Activated naive CD4-positive, alpha-beta T cell treated with anti-CD3 and anti-CD28 coated beads, Interleukin-2, amount 10 ng/mL, durations not matched to agents 7 days and 5 days (primary cell): ENCODE results near the gene ANKDD1B.
"Not testable (repeated sequence)": the region's sequence is repeated elsewhere in the genome, so short reads cannot be mapped to it uniquely, and the experiment has no call there.

ENCODE experiments used
- CTCF ChIA-PET: fragments of 350-600 bp; sonication (Branson Sonifier 250); formaldehyde crosslinking; loops from one replicate; lab custom pipeline; 2021; ENCODE audit warnings: antibody characterized with exemption; lab: Charles Lee
- DNase-seq: peaks from one replicate; pipeline ENCODE4 v3.0.0-alpha.2; 2020
- H3K27ac Mint-ChIP-seq: one replicate; pipeline ENCODE4 v1.8.0; 2021; ENCODE audit warnings: mild to moderate bottlenecking, moderate library complexity, mixed read lengths
- H3K27me3 Mint-ChIP-seq: one replicate; pipeline ENCODE4 v1.8.0; 2021; ENCODE audit warnings: mild to moderate bottlenecking, mixed read lengths
- H3K36me3 Mint-ChIP-seq: one replicate; pipeline ENCODE4 v1.8.0; 2021; ENCODE audit warnings: mixed read lengths
- H3K4me1 Mint-ChIP-seq: one replicate; pipeline ENCODE4 v1.8.0; 2021; ENCODE audit warnings: mixed read lengths
- H3K4me3 Mint-ChIP-seq: one replicate; pipeline ENCODE4 v1.8.0; 2021; ENCODE audit warnings: mild to moderate bottlenecking, moderate library complexity, mixed read lengths
- H3K9me3 Mint-ChIP-seq: one replicate; pipeline ENCODE4 v1.8.0; 2021; ENCODE audit warnings: mixed read lengths

ANKDD1B gene

GRCh38 chr5:75681125-75681830, 70.0 kb downstream of the ANKDD1B start:
- DNase-seq: no peak

GRCh38 chr5:75685141-75685540, 73.9 kb downstream of the ANKDD1B start:
- H3K27me3 Mint-ChIP-seq: no peaks in the 10 kb centered on the region
- no peaks in the 10 kb centered on the region for H3K9me3 Mint-ChIP-seq
- CTCF ChIA-PET: no interaction called here
- H3K4me1 Mint-ChIP-seq: no peaks in the 10 kb centered on the region
- no peak overlapping the region for H3K27ac Mint-ChIP-seq
- no peak overlapping the region for H3K4me3 Mint-ChIP-seq
- DNase-seq: no peak
- peaks cover 26% of the 10 kb centered on the region for H3K36me3 Mint-ChIP-seq

More at GRCh38 chr5:75681125-75681830, 70.0 kb downstream of the ANKDD1B start:
- H3K36me3 Mint-ChIP-seq: peaks cover 23% of the 10 kb centered on the region
- H3K9me3 Mint-ChIP-seq: no peaks in the 10 kb centered on the region
- no peak overlapping the region for H3K4me3 Mint-ChIP-seq
- H3K27ac Mint-ChIP-seq: no peak overlapping the region
- H3K4me1 Mint-ChIP-seq: peaks cover 11% of the 10 kb centered on the region
- H3K27me3 Mint-ChIP-seq: no peaks in the 10 kb centered on the region
- CTCF ChIA-PET: interaction anchor here (0.7 to 1.7 kb wide), 8 partner anchors 9 to 445 kb away, joined by 3 to 10 read pairs (median 3); partner anchors contain the start of gene ANKRD31

- CTCF ChIA-PET: interaction anchor here (0.8 kb wide), 1 partner anchor 858 kb away, joined by 3 read pairs; no protein-coding TSS in a partner anchor
- Mint-ChIP-seq H3K27ac (no peak overlapping the region), H3K9me3 (no peaks in the 10 kb centered on the region), H3K4me1 (peaks cover 4% of the 10 kb centered on the region), H3K4me3 (no peak overlapping the region), H3K27me3 (no peaks in the 10 kb centered on the region), H3K36me3 (peaks cover 29% of the 10 kb centered on the region)
- DNase-seq: no peak
Measured at GRCh38 chr5:75686480-75686879, 75.2 kb downstream of the ANKDD1B start.

- Mint-ChIP-seq H3K27ac (no peak overlapping the region), H3K4me3 (no peak overlapping the region), H3K36me3 (peaks cover 36% of the 10 kb centered on the region), H3K27me3 (no peaks in the 10 kb centered on the region), H3K9me3 (no peaks in the 10 kb centered on the region), H3K4me1 (peaks cover 4% of the 10 kb centered on the region)
- DNase-seq: no peak
- CTCF ChIA-PET: interaction anchor here (1.1 kb wide), 1 partner anchor 10 kb away, joined by 3 read pairs; no protein-coding TSS in a partner anchor
Measured at GRCh38 chr5:75690669-75691068, 79.4 kb downstream of the ANKDD1B start.

GRCh38 chr5:75694781-75695180, 83.5 kb downstream of the ANKDD1B start:
- Mint-ChIP-seq H3K27me3 (no peaks in the 10 kb centered on the region), H3K9me3 (no peaks in the 10 kb centered on the region), H3K4me1 (peaks cover 9% of the 10 kb centered on the region), H3K27ac (no peak overlapping the region), H3K36me3 (peaks cover 36% of the 10 kb centered on the region), H3K4me3 (no peak overlapping the region)
- CTCF ChIA-PET: no interaction called here
- DNase-seq: no peak

- H3K4me3 Mint-ChIP-seq, H3K27me3 Mint-ChIP-seq, CTCF ChIA-PET, DNase-seq, H3K9me3 Mint-ChIP-seq, H3K27ac Mint-ChIP-seq, H3K4me1 Mint-ChIP-seq: not testable (repeated sequence)
- H3K36me3 Mint-ChIP-seq: peaks cover 37% of the 10 kb centered on the region
Measured at GRCh38 chr5:75695472-75696351, 84.5 kb downstream of the ANKDD1B start.

- Mint-ChIP-seq H3K27ac (no peak overlapping the region), H3K4me3 (no peak overlapping the region), H3K9me3 (no peaks in the 10 kb centered on the region), H3K4me1 (peaks cover 8% of the 10 kb centered on the region), H3K36me3 (peaks cover 50% of the 10 kb centered on the region), H3K27me3 (no peaks in the 10 kb centered on the region)
- CTCF ChIA-PET: no interaction called here
- no peak for DNase-seq
Measured at GRCh38 chr5:75701856-75702255, 90.6 kb downstream of the ANKDD1B start.

- CTCF ChIA-PET: no interaction called here
- no peak for DNase-seq
- Mint-ChIP-seq H3K27ac (no peak overlapping the region), H3K4me3 (no peak overlapping the region), H3K27me3 (no peaks in the 10 kb centered on the region), H3K9me3 (no peaks in the 10 kb centered on the region), H3K4me1 (peaks cover 5% of the 10 kb centered on the region), H3K36me3 (peaks cover 46% of the 10 kb centered on the region)
Measured at GRCh38 chr5:75706016-75706415, 94.8 kb downstream of the ANKDD1B start.

- Mint-ChIP-seq H3K4me3 (no peak overlapping the region), H3K27ac (no peak overlapping the region), H3K36me3 (peaks cover 45% of the 10 kb centered on the region), H3K27me3 (no peaks in the 10 kb centered on the region), H3K4me1 (peaks cover 8% of the 10 kb centered on the region), H3K9me3 (no peaks in the 10 kb centered on the region)
- no peak for DNase-seq
- CTCF ChIA-PET: no interaction called here
Measured at GRCh38 chr5:75706775-75707174, 95.5 kb downstream of the ANKDD1B start.

- no peak for DNase-seq
- H3K27me3 Mint-ChIP-seq: no peaks in the 10 kb centered on the region
- peaks cover 8% of the 10 kb centered on the region for H3K4me1 Mint-ChIP-seq
- CTCF ChIA-PET: no interaction called here
- peaks cover 35% of the 10 kb centered on the region for H3K36me3 Mint-ChIP-seq
- H3K9me3 Mint-ChIP-seq: no peaks in the 10 kb centered on the region
- H3K4me3 Mint-ChIP-seq: no peak overlapping the region
- H3K27ac Mint-ChIP-seq: no peak overlapping the region
Measured at GRCh38 chr5:75707911-75708509, 96.8 kb downstream of the ANKDD1B start.

- Mint-ChIP-seq H3K4me3 (no peak overlapping the region), H3K36me3 (peaks cover 36% of the 10 kb centered on the region), H3K27ac (no peak overlapping the region), H3K4me1 (peaks cover 27% of the 10 kb centered on the region), H3K9me3 (no peaks in the 10 kb centered on the region), H3K27me3 (no peaks in the 10 kb centered on the region)
- DNase-seq: no peak
- CTCF ChIA-PET: no interaction called here
Measured at GRCh38 chr5:75710637-75711036, 99.4 kb downstream of the ANKDD1B start.

GRCh38 chr5:75711151-75711550, 99.9 kb downstream of the ANKDD1B start:
- H3K4me1 Mint-ChIP-seq: peaks cover 27% of the 10 kb centered on the region
- no peak for DNase-seq
- CTCF ChIA-PET: no interaction called here
- no peak overlapping the region for H3K27ac Mint-ChIP-seq
- peaks cover 36% of the 10 kb centered on the region for H3K36me3 Mint-ChIP-seq
- no peak overlapping the region for H3K4me3 Mint-ChIP-seq
- no peaks in the 10 kb centered on the region for H3K27me3 Mint-ChIP-seq
- no peaks in the 10 kb centered on the region for H3K9me3 Mint-ChIP-seq

GRCh38 chr5:75712091-75712490, 100.8 kb downstream of the ANKDD1B start:
- Mint-ChIP-seq H3K36me3 (peaks cover 38% of the 10 kb centered on the region), H3K4me3 (no peak overlapping the region), H3K9me3 (no peaks in the 10 kb centered on the region), H3K27me3 (peaks cover 2% of the 10 kb centered on the region), H3K4me1 (peaks cover 34% of the 10 kb centered on the region), H3K27ac (no peak overlapping the region)
- CTCF ChIA-PET: no interaction called here
- no peak for DNase-seq

GRCh38 chr5:75716715-75717081, 105.4 kb downstream of the ANKDD1B start:
- no peak for DNase-seq
- Mint-ChIP-seq H3K27me3 (peaks cover 15% of the 10 kb centered on the region), H3K4me1 (peaks cover 38% of the 10 kb centered on the region), H3K4me3 (peak overlapping the region; percentile 99), H3K9me3 (no peaks in the 10 kb centered on the region), H3K27ac (peak overlapping the region; percentile 100), H3K36me3 (peaks cover 25% of the 10 kb centered on the region)
- CTCF ChIA-PET: interaction anchor here (1.0 kb wide), 1 partner anchor 826 kb away, joined by 3 read pairs; no protein-coding TSS in a partner anchor
